GM12891 (cell line): ENCODE results near the gene NEK9.

Source experiments
- POLR2A ChIP-seq: IDR thresholded peaks from 2 replicates; pipeline ENCODE4 v1.6.1; 2011; ENCODE audit warnings: low read depth, low read length, control low read depth
- POLR2AphosphoS5 ChIP-seq: IDR thresholded peaks from 2 replicates; pipeline ENCODE4 v1.6.1; 2011; ENCODE audit warnings: low read depth, low read length, control low read depth

DNA sequence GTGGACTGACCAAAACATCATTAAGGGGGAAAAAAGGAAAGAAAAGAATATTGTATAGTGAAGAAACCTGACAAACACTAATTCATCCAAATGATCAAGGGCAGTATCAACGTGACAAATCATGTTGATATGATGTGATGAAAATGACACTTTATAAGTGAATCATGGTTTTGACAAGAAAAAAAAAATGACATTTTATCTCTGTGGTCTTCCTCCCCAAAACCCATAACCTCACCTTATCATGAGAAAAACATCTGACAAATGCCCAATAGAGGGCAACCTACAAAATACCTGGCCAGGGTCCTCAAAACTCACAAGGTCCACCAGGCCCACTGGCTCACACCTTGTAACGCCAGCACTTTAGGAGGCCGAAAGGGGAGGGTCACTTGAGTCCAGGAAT lies 35.8 kb upstream of the NEK9 start:
- TF ChIP-seq POLR2A (no peak), POLR2AphosphoS5 (no peak)
